T-helper 1 cell treated with Interleukin-12 subunit alpha and Interleukin-12 subunit beta and Interleukin-4 antibody, amounts not matched to agents 30 μg/mL and 1 μg/mL, for 36 hours (primary cell): ENCODE results near the gene CPNE4.

Experiments used
- H3K27ac Mint-ChIP-seq: one replicate; pipeline ENCODE4 v1.8.0; 2021; ENCODE audit warnings: mild to moderate bottlenecking, mixed read lengths
- H3K27me3 Mint-ChIP-seq: one replicate; pipeline ENCODE4 v1.8.0; 2021; ENCODE audit warnings: low read depth, mixed read lengths
- H3K36me3 Mint-ChIP-seq: one replicate; pipeline ENCODE4 v1.8.0; 2021; ENCODE audit warnings: low read depth, mixed read lengths
- H3K4me1 Mint-ChIP-seq: one replicate; pipeline ENCODE4 v1.8.0; 2021; ENCODE audit warnings: low read depth, mixed read lengths
- H3K4me3 Mint-ChIP-seq: one replicate; pipeline ENCODE4 v1.8.0; 2021; ENCODE audit warnings: mild to moderate bottlenecking, moderate library complexity, mixed read lengths
- H3K9me3 Mint-ChIP-seq: one replicate; pipeline ENCODE4 v1.8.0; 2021; ENCODE audit warnings: mixed read lengths

The CPNE4 gene

GRCh38 chr3:132034097-132034485 lies 723 bp downstream of the CPNE4 start:
- Mint-ChIP-seq H3K9me3 (no peaks in the 10 kb centered on the region), H3K36me3 (no peaks in the 10 kb centered on the region), H3K27ac (no peak overlapping the region), H3K27me3 (peaks cover 60% of the 10 kb centered on the region), H3K4me3 (peak overlapping the region; percentile 39), H3K4me1 (peaks cover 4% of the 10 kb centered on the region)

GRCh38 chr3:132033471-132033870 lies 1.3 kb downstream of the CPNE4 start:
- peaks cover 4% of the 10 kb centered on the region for H3K4me1 Mint-ChIP-seq

GRCh38 chr3:132032959-132033358 lies 1.9 kb downstream of the CPNE4 start:
- Mint-ChIP-seq H3K27ac (no peak overlapping the region), H3K9me3 (no peaks in the 10 kb centered on the region), H3K4me1 (peaks cover 4% of the 10 kb centered on the region), H3K36me3 (no peaks in the 10 kb centered on the region), H3K4me3 (no peak overlapping the region), H3K27me3 (peaks cover 59% of the 10 kb centered on the region)

More at GRCh38 chr3:132033471-132033870, 1.3 kb downstream of the CPNE4 start:
- Mint-ChIP-seq H3K4me3 (no peak overlapping the region), H3K27ac (no peak overlapping the region), H3K36me3 (no peaks in the 10 kb centered on the region), H3K27me3 (peaks cover 58% of the 10 kb centered on the region), H3K9me3 (no peaks in the 10 kb centered on the region)

- Mint-ChIP-seq H3K27ac (no peak overlapping the region), H3K27me3 (peaks cover 45% of the 10 kb centered on the region), H3K36me3 (no peaks in the 10 kb centered on the region), H3K4me3 (no peak overlapping the region), H3K4me1 (peaks cover 3% of the 10 kb centered on the region), H3K9me3 (no peaks in the 10 kb centered on the region)
Measured at GRCh38 chr3:132029182-132029902, 5.5 kb downstream of the CPNE4 start.

GRCh38 chr3:132022914-132023313 lies 11.9 kb downstream of the CPNE4 start:
- Mint-ChIP-seq H3K27ac (no peak overlapping the region), H3K9me3 (no peaks in the 10 kb centered on the region), H3K4me3 (no peak overlapping the region), H3K27me3 (no peaks in the 10 kb centered on the region), H3K4me1 (no peaks in the 10 kb centered on the region), H3K36me3 (no peaks in the 10 kb centered on the region)

GRCh38 chr3:132020058-132020457 lies 14.8 kb downstream of the CPNE4 start:
- Mint-ChIP-seq H3K36me3 (no peaks in the 10 kb centered on the region), H3K4me3 (no peak overlapping the region), H3K27me3 (peaks cover 8% of the 10 kb centered on the region), H3K27ac (no peak overlapping the region), H3K9me3 (no peaks in the 10 kb centered on the region), H3K4me1 (no peaks in the 10 kb centered on the region)

GRCh38 chr3:132017137-132017536 lies 17.7 kb downstream of the CPNE4 start:
- Mint-ChIP-seq H3K27me3 (peaks cover 8% of the 10 kb centered on the region), H3K9me3 (no peaks in the 10 kb centered on the region), H3K4me3 (no peak overlapping the region), H3K4me1 (no peaks in the 10 kb centered on the region), H3K27ac (no peak overlapping the region), H3K36me3 (no peaks in the 10 kb centered on the region)

- Mint-ChIP-seq H3K36me3 (no peaks in the 10 kb centered on the region), H3K9me3 (no peaks in the 10 kb centered on the region), H3K4me1 (no peaks in the 10 kb centered on the region), H3K27ac (no peak overlapping the region), H3K4me3 (no peak overlapping the region), H3K27me3 (peaks cover 8% of the 10 kb centered on the region)
Measured at GRCh38 chr3:132016061-132017041, 18.5 kb downstream of the CPNE4 start.

GRCh38 chr3:132014105-132014504 lies 20.7 kb downstream of the CPNE4 start:
- H3K27ac Mint-ChIP-seq, result no peak overlapping the region
- H3K4me1 Mint-ChIP-seq, result no peaks in the 10 kb centered on the region
- no peak overlapping the region for H3K4me3 Mint-ChIP-seq
- H3K9me3 Mint-ChIP-seq, result no peaks in the 10 kb centered on the region
- H3K27me3 Mint-ChIP-seq, result peaks cover 8% of the 10 kb centered on the region
- H3K36me3 Mint-ChIP-seq, result no peaks in the 10 kb centered on the region

GRCh38 chr3:132009241-132009640 lies 25.6 kb downstream of the CPNE4 start:
- Mint-ChIP-seq H3K9me3 (no peaks in the 10 kb centered on the region), H3K27ac (no peak overlapping the region), H3K27me3 (peaks cover 5% of the 10 kb centered on the region), H3K36me3 (no peaks in the 10 kb centered on the region), H3K4me3 (no peak overlapping the region), H3K4me1 (no peaks in the 10 kb centered on the region)

GRCh38 chr3:132008837-132009236 lies 26.0 kb downstream of the CPNE4 start:
- H3K9me3 Mint-ChIP-seq, result no peaks in the 10 kb centered on the region
- no peaks in the 10 kb centered on the region for H3K36me3 Mint-ChIP-seq
- no peak overlapping the region for H3K27ac Mint-ChIP-seq
- no peaks in the 10 kb centered on the region for H3K4me1 Mint-ChIP-seq
- peaks cover 5% of the 10 kb centered on the region for H3K27me3 Mint-ChIP-seq
- H3K4me3 Mint-ChIP-seq, result no peak overlapping the region

- Mint-ChIP-seq H3K27ac (no peak overlapping the region), H3K27me3 (peaks cover 5% of the 10 kb centered on the region), H3K36me3 (no peaks in the 10 kb centered on the region), H3K9me3 (no peaks in the 10 kb centered on the region), H3K4me1 (no peaks in the 10 kb centered on the region), H3K4me3 (no peak overlapping the region)
Measured at GRCh38 chr3:132007617-132008016, 27.2 kb downstream of the CPNE4 start.

GRCh38 chr3:132006605-132007204 lies 28.1 kb downstream of the CPNE4 start:
- Mint-ChIP-seq H3K4me1 (no peaks in the 10 kb centered on the region), H3K36me3 (no peaks in the 10 kb centered on the region), H3K9me3 (no peaks in the 10 kb centered on the region), H3K4me3 (no peak overlapping the region), H3K27me3 (peaks cover 5% of the 10 kb centered on the region), H3K27ac (no peak overlapping the region)

- Mint-ChIP-seq H3K27me3 (peaks cover 5% of the 10 kb centered on the region), H3K4me1 (no peaks in the 10 kb centered on the region), H3K27ac (no peak overlapping the region), H3K4me3 (no peak overlapping the region), H3K36me3 (no peaks in the 10 kb centered on the region), H3K9me3 (no peaks in the 10 kb centered on the region)
Measured at GRCh38 chr3:132004571-132004970, 30.2 kb downstream of the CPNE4 start.
